GM19452 (cell line): ENCODE results near the gene ARID2.

Source experiments
- ATAC-seq: cut with Tn5 transposase; IDR thresholded peaks from one replicate; pipeline ENCODE4 v1.9.1; 2021; ENCODE audit not compliant: unreplicated experiment

ARID2 gene

GRCh38 chr12:45918818-45919217 is 189.3 kb downstream of the ARID2 start:
- no peak for ATAC-seq

GRCh38 chr12:45928309-45928708 is 198.8 kb downstream of the ARID2 start:
- ATAC-seq = no peak

- no peak for ATAC-seq
Measured at GRCh38 chr12:45930369-45930768, 200.9 kb downstream of the ARID2 start.

GRCh38 chr12:45933504-45933903 is 204.0 kb downstream of the ARID2 start:
- ATAC-seq = no peak

GRCh38 chr12:45934956-45935355 is 205.4 kb downstream of the ARID2 start:
- no peak for ATAC-seq

GRCh38 chr12:45938566-45938965 is 209.1 kb downstream of the ARID2 start:
- no peak for ATAC-seq

- ATAC-seq = no peak
Measured at GRCh38 chr12:45939759-45940158, 210.3 kb downstream of the ARID2 start.

- ATAC-seq = no peak
Measured at GRCh38 chr12:45944771-45945170, 215.3 kb downstream of the ARID2 start.

- ATAC-seq = no peak
Measured at GRCh38 chr12:45946435-45946834, 216.9 kb downstream of the ARID2 start.

- ATAC-seq = no peak
Measured at GRCh38 chr12:45948546-45948945, 219.0 kb downstream of the ARID2 start.
